CMK (cell line): ENCODE measurements around the gene ITGB3.

Experiments
- DNase-seq: peaks from one replicate; pipeline ENCODE4 v3.0.0-alpha.2; 2010; ENCODE audit warnings: low read depth

The ITGB3 gene

DNA sequence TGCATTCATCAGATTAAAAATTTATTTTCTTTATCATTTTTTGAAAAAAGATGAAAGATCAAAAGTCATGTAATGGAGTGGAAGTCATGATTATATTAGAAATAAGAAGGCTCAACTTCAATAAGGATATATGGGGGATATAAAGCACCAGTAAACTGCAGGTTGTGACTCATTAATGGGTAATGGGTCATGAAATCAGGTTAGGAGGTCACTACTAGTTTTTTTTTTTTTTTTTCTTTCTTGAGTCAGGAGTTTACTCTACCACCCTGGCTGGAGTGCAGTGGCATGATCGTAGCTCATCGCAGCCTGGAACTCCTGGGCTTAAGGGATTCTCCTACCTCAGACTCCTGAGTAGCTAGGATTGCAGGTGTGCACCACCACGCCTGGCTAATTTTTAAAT lies 84.4 kb downstream of the ITGB3 start:
- DNase-seq, result no peak

DNA sequence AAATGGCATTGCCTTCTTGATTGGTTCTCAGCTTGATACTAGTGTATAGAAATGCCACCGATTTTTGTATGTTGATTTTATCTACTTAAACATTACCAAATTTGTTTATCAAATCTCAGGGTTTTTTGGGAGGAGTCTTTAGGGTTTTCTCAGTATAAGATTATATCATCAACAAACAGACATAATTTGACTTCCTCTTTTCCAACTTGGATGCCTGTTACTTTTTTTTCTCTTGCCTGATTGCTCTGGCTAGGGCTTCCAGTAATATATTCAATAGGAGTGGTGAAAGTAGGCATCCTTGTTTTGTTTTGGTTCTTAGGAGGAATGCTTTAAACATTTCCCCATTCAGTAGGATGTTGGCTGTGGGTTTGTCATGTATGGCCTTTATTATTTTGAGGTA lies 99.2 kb downstream of the ITGB3 start:
- no peak for DNase-seq

DNA sequence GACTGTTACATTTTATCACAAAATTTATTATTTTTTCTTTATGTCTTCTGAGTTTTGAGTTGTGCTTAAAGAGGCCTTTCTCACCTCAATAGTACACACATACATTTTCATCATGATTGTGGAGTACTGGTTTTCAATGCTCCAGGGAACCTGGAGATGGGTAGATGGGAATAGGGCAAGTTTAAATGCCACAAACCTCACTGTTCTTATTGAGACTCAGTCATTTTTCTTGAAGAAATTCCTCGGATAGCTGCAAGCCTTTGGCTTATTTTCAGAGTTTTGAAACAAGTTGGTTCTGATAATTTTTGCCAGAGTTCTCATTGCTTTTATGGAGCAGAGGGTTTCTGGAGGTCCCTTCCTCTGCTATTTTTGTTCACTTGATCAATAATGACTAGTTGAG lies 105.0 kb downstream of the ITGB3 start:
- no peak for DNase-seq
